HCT116 (cell line): ENCODE data around the gene PANK1. TPM values are rescaled to one million over a fixed set of nuclear protein-coding genes. Genes with fewer than 3 reads are reported as not detected.

Experiments used
- ATAC-seq: fragments of 200-7000 bp; cut with Tn5 transposase; 2 replicates; pipeline ENCODE4 v1.9.1; 2020; ENCODE audit warnings: mild to moderate bottlenecking, moderate library complexity
- BruUV-seq: library from RNA; stranded (reverse); fragments of 400-500 nt; replicated peaks from 2 replicates; lab custom pipeline; 2021; lab: Mats Ljungman, UMichigan
- CTCF ChIA-PET: fragments of 300-600 bp; sonication (Branson Sonifier 250); formaldehyde crosslinking; loops from one replicate; lab custom pipeline; 2021; ENCODE audit warnings: antibody characterized with exemption; lab: Charles Lee
- POLR2A ChIA-PET: fragments of 300-600, 350-600 bp; sonication (Branson Sonifier 250); formaldehyde crosslinking; loops from one replicate; lab custom pipeline; 2021; ENCODE audit warnings: antibody characterized with exemption; lab: Charles Lee
- RAD21 ChIA-PET, 2 experiments: fragments of 300-600 bp; sonication (Branson Sonifier 250); formaldehyde crosslinking; loops; one replicate each; lab custom pipeline; 2023; ENCODE audit warnings: low total read pairs in 2 of 2; ENCODE audit not compliant: uncharacterized antibody in 2 of 2, unreplicated experiment in 2 of 2, low non-redundant PET in 1 of 2; lab: Charles Lee
- DNase-seq: peaks from one replicate; pipeline ENCODE4 v3.0.0-alpha.2; 2010; ENCODE audit warnings: low read depth, low spot score
- H2AFZ ChIP-seq: fragments of 200-600 bp; shearing (Covaris generic), sonication (generic); 2 replicates; pipeline ENCODE4 v1.6.1; 2017; ENCODE audit warnings: low read depth, mixed run types, mixed read lengths, antibody characterized with exemption, low read length; ENCODE audit not compliant: poor library complexity, severe bottlenecking
- H3K27ac ChIP-seq: 2 replicates; pipeline ENCODE4 v1.5.1; 2012; ENCODE audit warnings: low read depth, low read length
- H3K27me3 ChIP-seq: fragments of 200-600 bp; sonication (generic); 2 replicates; pipeline ENCODE4 v1.6.1; 2016; ENCODE audit warnings: mixed run types, low read length, mixed read lengths; ENCODE audit not compliant: insufficient read depth
- H3K36me3 ChIP-seq, 2 experiments: fragments of 200-500 bp in 1 of 2; fragments of 200-600 bp in 1 of 2; sonication (Bioruptor generic) in 1 of 2; sonication (generic) in 1 of 2; 2 replicates each; pipeline versions ENCODE4 v1.5.1 to v1.6.1; 2014 to 2016; ENCODE audit warnings: low read length in 2 of 2, inconsistent platforms in 1 of 2, mixed read lengths in 1 of 2, mixed run types in 1 of 2; ENCODE audit not compliant: insufficient read depth in 2 of 2, control insufficient read depth in 1 of 2
- H3K4me1 ChIP-seq, 2 experiments: fragments of 200-600 bp in 1 of 2; sonication (generic) in 1 of 2; 2 replicates each; pipeline versions ENCODE4 v1.5.1 to v1.6.1; 2012 to 2017; ENCODE audit warnings: low read length in 2 of 2, inconsistent platforms in 1 of 2, mild to moderate bottlenecking in 1 of 2, mixed read lengths in 1 of 2, mixed run types in 1 of 2, moderate library complexity in 1 of 2; ENCODE audit not compliant: insufficient read depth in 2 of 2, control insufficient read depth in 1 of 2
- H3K4me2 ChIP-seq: fragments of 200-600 bp; sonication (generic); 2 replicates; pipeline ENCODE4 v1.6.1; 2017; ENCODE audit warnings: mixed run types, low read length, mixed read lengths
- H3K4me3 ChIP-seq, 2 experiments: fragments of 200-600 bp in 1 of 2; sonication (generic) in 1 of 2; replicated peaks in 1 of 2; 2 replicates each; pipeline ENCODE4 v1.5.1; 2011 to 2016; ENCODE audit warnings: low read length in 2 of 2, control low read depth in 1 of 2, low read depth in 1 of 2, mild to moderate bottlenecking in 1 of 2, mixed read lengths in 1 of 2, mixed run types in 1 of 2
- H3K79me2 ChIP-seq: fragments of 200-600 bp; sonication (generic); 2 replicates; pipeline ENCODE4 v1.6.1; 2017; ENCODE audit warnings: mild to moderate bottlenecking, mixed run types, low read length, moderate library complexity, mixed read lengths; ENCODE audit not compliant: insufficient read depth
- H3K9ac ChIP-seq: fragments of 200-600 bp; sonication (generic); 2 replicates; pipeline ENCODE4 v1.6.1; 2016; ENCODE audit warnings: low read length, mixed read lengths
- H3K9me2 ChIP-seq: fragments of 200-600 bp; sonication (generic), shearing (Covaris generic); 2 replicates; pipeline ENCODE4 v1.6.1; 2017; ENCODE audit warnings: mixed run types, mild to moderate bottlenecking, moderate library complexity; ENCODE audit not compliant: insufficient read depth
- H3K9me3 ChIP-seq, 2 experiments: fragments of 200-500 bp in 1 of 2; fragments of 200-600 bp in 1 of 2; sonication (Bioruptor generic) in 1 of 2; sonication (generic) in 1 of 2; 2 replicates each; pipeline ENCODE4 v1.6.1; 2014 to 2017; ENCODE audit warnings: low read length in 2 of 2, mixed read lengths in 2 of 2, inconsistent platforms in 1 of 2, low read depth in 1 of 2, mild to moderate bottlenecking in 1 of 2, mixed run types in 1 of 2, moderate library complexity in 1 of 2; ENCODE audit not compliant: control insufficient read depth in 1 of 2, insufficient read depth in 1 of 2
- H4K20me1 ChIP-seq: fragments of 200-600 bp; sonication (generic), shearing (Covaris generic); 2 replicates; pipeline ENCODE4 v1.6.1; 2017; ENCODE audit warnings: mixed run types, mild to moderate bottlenecking, moderate library complexity; ENCODE audit not compliant: insufficient read depth
- CEBPB ChIP-seq: IDR thresholded peaks from 2 replicates; pipeline ENCODE4 v1.6.1; 2012; ENCODE audit warnings: low read depth
- EGR1 ChIP-seq: IDR thresholded peaks from 2 replicates; pipeline ENCODE4 v1.6.1; 2012; ENCODE audit warnings: low read depth
- FOSL1 ChIP-seq: IDR thresholded peaks from 2 replicates; pipeline ENCODE4 v1.6.1; 2012; ENCODE audit warnings: low read depth
- JUND ChIP-seq: IDR thresholded peaks from 2 replicates; pipeline ENCODE4 v1.6.1; 2012
- POLR2AphosphoS5 ChIP-seq: IDR thresholded peaks from 2 replicates; pipeline ENCODE4 v1.6.1; 2011; ENCODE audit warnings: mild to moderate bottlenecking, low read depth, low read length, moderate library complexity
- SP1 ChIP-seq: IDR thresholded peaks from 2 replicates; pipeline ENCODE4 v1.6.1; 2012; ENCODE audit warnings: low read depth
- intact Hi-C: fragments of 100-400 bp; cut with micrococcal nuclease; formaldehyde crosslinking; loops from 2 replicates; pipeline ENCODE4 v1.10.0; 2022
- total RNA-seq: library from RNA; stranded (reverse); gene quantifications from one replicate; pipeline ENCODE4 v1.2.1, GENCODE V29; 2021; ENCODE audit not compliant: unreplicated experiment
- TF ChIP-seq, protein P1 (sequence below), 3 experiments: fragments of 200-600 bp in 1 of 3; sonication (generic) in 1 of 3; IDR thresholded peaks in 2 of 3; conservative IDR thresholded peaks in 1 of 3; 2 replicates each; pipeline ENCODE4 v1.5.1; 2012 to 2017; ENCODE audit warnings: low read depth in 2 of 3, low read length in 2 of 3, antibody characterized with exemption in 1 of 3, borderline replicate concordance in 1 of 3, control low read depth in 1 of 3, mild to moderate bottlenecking in 1 of 3, mixed read lengths in 1 of 3, mixed run types in 1 of 3, moderate library complexity in 1 of 3; ENCODE audit not compliant: insufficient read depth in 1 of 3
- TF ChIP-seq, protein P2 (sequence below): IDR thresholded peaks from 2 replicates; pipeline ENCODE4 v1.6.1; 2012; ENCODE audit warnings: low read depth
- TF ChIP-seq, protein P3 (sequence below): IDR thresholded peaks from 2 replicates; pipeline ENCODE4 v1.6.1; 2012

PANK1 gene
- total RNA-seq, 1 experiment from 2014 or later: 6.4 TPM

DNA sequence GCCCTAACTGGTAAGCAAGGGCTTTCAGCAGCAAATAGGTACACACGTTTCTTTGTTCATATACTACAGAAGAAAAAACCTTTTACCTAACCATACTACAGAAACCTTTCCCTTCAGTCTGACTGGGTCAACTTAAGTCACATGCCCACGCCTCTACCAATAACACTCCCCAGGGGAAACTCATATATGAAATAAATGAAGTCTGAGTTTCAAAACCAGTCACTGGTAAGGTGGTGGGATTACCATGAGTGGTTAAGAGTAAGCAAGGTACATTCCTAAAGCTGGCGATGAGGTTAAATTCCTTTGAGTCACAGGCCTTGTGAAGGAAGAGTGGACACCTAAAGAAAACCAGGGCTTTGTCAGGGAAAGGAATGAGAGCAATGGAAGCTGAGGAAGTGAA, 34.9 kb upstream of the PANK1 start (continued):
- TF ChIP-seq, protein P1, sequence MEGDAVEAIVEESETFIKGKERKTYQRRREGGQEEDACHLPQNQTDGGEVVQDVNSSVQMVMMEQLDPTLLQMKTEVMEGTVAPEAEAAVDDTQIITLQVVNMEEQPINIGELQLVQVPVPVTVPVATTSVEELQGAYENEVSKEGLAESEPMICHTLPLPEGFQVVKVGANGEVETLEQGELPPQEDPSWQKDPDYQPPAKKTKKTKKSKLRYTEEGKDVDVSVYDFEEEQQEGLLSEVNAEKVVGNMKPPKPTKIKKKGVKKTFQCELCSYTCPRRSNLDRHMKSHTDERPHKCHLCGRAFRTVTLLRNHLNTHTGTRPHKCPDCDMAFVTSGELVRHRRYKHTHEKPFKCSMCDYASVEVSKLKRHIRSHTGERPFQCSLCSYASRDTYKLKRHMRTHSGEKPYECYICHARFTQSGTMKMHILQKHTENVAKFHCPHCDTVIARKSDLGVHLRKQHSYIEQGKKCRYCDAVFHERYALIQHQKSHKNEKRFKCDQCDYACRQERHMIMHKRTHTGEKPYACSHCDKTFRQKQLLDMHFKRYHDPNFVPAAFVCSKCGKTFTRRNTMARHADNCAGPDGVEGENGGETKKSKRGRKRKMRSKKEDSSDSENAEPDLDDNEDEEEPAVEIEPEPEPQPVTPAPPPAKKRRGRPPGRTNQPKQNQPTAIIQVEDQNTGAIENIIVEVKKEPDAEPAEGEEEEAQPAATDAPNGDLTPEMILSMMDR (IDR thresholded peaks at IDR 0.05 in 2 of 3, conservative IDR thresholded peaks at IDR 0.05 in 1 of 3; ENCODE audit: borderline replicate concordance in 1 of 3, insufficient read depth in 1 of 3, low read depth in 2 of 3, low read length in 2 of 3): no peak

DNA sequence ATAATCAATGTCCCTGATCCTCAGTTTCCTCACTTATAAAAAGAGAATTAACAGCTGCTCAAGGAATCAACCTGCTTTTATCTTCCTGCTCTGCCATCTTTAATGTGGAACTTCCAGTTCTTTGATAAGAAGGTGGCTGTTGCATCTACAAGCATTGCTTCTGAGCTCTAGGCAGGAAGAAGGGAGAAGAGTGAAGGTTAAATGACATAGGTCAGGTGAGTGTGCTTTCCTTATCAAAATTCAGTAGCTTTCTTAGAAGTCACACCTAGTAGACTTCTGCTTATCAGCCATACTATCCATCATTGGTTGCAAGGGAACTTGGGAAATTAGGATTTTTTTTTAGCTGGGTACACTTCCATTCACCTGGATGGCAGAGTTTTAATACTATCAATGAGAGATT, 32.3 kb upstream of the PANK1 start:
- TF ChIP-seq, protein P1 (IDR thresholded peaks at IDR 0.05 in 2 of 3, conservative IDR thresholded peaks at IDR 0.05 in 1 of 3; ENCODE audit: borderline replicate concordance in 1 of 3, insufficient read depth in 1 of 3, low read depth in 2 of 3, low read length in 2 of 3): no peak
- TF ChIP-seq EGR1: no peak
- TF ChIP-seq FOSL1: no peak
- TF ChIP-seq CEBPB: no peak
- TF ChIP-seq, protein P2, sequence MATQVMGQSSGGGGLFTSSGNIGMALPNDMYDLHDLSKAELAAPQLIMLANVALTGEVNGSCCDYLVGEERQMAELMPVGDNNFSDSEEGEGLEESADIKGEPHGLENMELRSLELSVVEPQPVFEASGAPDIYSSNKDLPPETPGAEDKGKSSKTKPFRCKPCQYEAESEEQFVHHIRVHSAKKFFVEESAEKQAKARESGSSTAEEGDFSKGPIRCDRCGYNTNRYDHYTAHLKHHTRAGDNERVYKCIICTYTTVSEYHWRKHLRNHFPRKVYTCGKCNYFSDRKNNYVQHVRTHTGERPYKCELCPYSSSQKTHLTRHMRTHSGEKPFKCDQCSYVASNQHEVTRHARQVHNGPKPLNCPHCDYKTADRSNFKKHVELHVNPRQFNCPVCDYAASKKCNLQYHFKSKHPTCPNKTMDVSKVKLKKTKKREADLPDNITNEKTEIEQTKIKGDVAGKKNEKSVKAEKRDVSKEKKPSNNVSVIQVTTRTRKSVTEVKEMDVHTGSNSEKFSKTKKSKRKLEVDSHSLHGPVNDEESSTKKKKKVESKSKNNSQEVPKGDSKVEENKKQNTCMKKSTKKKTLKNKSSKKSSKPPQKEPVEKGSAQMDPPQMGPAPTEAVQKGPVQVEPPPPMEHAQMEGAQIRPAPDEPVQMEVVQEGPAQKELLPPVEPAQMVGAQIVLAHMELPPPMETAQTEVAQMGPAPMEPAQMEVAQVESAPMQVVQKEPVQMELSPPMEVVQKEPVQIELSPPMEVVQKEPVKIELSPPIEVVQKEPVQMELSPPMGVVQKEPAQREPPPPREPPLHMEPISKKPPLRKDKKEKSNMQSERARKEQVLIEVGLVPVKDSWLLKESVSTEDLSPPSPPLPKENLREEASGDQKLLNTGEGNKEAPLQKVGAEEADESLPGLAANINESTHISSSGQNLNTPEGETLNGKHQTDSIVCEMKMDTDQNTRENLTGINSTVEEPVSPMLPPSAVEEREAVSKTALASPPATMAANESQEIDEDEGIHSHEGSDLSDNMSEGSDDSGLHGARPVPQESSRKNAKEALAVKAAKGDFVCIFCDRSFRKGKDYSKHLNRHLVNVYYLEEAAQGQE: no peak
- no peak for TF ChIP-seq SP1
- TF ChIP-seq JUND: no peak
- TF ChIP-seq POLR2AphosphoS5: no peak
- TF ChIP-seq, protein P3, sequence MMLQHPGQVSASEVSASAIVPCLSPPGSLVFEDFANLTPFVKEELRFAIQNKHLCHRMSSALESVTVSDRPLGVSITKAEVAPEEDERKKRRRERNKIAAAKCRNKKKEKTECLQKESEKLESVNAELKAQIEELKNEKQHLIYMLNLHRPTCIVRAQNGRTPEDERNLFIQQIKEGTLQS: no peak
- Histone ChIP-seq H3K79me2 (no peaks in the 10 kb centered on the region), H3K27me3 (no peaks in the 10 kb centered on the region), H2AFZ (no peak overlapping the region), H3K36me3 (no peaks in the 10 kb centered on the region), H3K9me2 (no peaks in the 10 kb centered on the region), H4K20me1 (no peaks in the 10 kb centered on the region), H3K4me3 (no peak overlapping the region), H3K9me3 (no peaks in the 10 kb centered on the region), H3K4me1 (no peaks in the 10 kb centered on the region), H3K4me2 (no peak overlapping the region), H3K9ac (no peak overlapping the region), H3K27ac (no peak overlapping the region)
- no TSS peak for BruUV-seq
- ChIA-PET RAD21 (no interaction called here), POLR2A (interaction anchor here (0.8 kb wide), 1 partner anchor 24 kb away, joined by 3 read pairs; the partner anchor contains the start of gene KIF20B), CTCF (no interaction called here)
- intact Hi-C loops: no loop called here
- ATAC-seq (no peak), DNase-seq (no peak)
